GM21390 (cell line): ENCODE measurements around the gene RGP1.
A peak's percentile ranks its signal among the peaks of the same experiment; 100 is the strongest.

Experiments used
- ATAC-seq: cut with Tn5 transposase; IDR thresholded peaks from one replicate; pipeline ENCODE4 v1.9.1; 2021; ENCODE audit not compliant: unreplicated experiment

The RGP1 gene

DNA sequence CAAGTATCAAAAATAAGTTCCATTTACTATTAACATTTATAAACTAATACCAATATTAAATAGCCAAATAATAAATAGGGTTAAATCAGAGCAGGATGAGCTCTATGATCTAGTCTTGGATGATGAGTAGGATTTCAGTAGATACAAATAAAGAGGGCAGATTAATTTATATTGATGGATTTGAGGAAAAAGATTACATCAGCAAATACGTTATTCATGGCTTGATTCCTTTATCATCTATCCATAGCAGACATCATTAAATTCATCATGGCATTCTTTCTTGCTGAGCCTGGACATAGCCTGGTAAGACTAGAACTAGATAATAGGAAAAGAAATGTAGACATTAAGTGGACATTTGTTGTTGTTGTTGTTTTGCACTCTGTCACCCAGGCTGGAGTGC is 18.4 kb downstream of the RGP1 start:
- ATAC-seq: no peak

- no peak for ATAC-seq
Measured at GRCh38 chr9:35769763-35770162, 20.7 kb downstream of the RGP1 start.

GRCh38 chr9:35771075-35771433 is 22.0 kb downstream of the RGP1 start:
- no peak for ATAC-seq

- no peak for ATAC-seq
Measured at GRCh38 chr9:35771534-35771933, 22.4 kb downstream of the RGP1 start.

- no peak for ATAC-seq
Measured at GRCh38 chr9:35771943-35772342, 22.9 kb downstream of the RGP1 start.

DNA sequence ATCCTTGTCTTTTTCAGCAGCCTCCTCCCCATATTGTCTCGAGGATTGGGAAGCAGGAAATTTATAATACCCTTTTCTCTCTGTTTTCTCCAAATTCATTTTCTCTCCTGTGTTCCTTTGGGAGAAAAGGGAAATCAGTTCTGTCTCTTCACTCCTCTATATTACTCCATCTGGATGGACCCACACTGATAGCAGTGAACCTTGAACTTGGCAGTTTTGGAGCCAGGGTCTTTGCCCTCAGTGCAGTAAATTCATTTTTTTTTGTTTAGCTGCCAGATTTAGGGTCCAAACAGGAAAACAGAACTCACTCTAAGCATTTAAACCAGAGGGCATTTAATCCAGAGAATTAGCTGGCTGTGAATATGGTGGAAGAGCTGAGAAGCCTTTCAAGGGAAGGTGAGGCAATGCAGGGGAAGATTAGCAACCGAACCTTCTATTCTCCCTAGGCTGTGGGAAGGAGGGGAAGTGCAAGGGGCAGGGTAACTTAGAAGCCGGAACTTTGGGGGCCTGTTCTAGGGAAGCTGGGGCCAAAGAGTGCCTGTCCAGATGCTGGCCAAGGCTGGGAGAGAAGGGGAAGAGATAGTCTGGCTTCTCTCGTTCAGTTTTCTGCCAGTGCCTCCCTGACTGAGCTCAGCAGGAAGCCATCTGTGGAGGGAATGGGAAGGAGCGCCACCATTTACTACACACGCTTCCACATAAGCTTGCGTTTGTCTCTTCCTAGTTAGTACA is 26.0 kb downstream of the RGP1 start:
- ATAC-seq: no peak

DNA sequence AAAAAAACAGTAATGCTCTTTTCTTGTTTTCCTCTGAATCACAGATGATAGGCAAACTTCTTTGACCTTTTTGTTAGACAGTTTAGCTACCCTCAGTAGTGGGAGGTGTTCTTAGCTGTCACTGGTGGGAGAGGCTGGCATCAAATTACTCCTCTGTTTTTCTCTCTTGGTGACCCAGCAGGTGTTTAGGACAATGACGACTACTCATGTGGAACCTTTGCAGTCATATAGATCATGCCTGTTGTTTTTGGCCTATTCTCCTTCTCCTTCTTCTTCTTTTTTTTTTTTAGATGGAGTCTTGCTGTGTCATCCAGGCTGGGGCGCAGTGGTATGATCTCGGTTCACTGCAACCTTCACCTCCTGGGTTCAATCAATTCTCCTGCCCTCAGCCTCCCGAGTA is 26.9 kb downstream of the RGP1 start:
- no peak for ATAC-seq

- no peak for ATAC-seq
Measured at GRCh38 chr9:35778496-35778895, 29.4 kb downstream of the RGP1 start.

DNA sequence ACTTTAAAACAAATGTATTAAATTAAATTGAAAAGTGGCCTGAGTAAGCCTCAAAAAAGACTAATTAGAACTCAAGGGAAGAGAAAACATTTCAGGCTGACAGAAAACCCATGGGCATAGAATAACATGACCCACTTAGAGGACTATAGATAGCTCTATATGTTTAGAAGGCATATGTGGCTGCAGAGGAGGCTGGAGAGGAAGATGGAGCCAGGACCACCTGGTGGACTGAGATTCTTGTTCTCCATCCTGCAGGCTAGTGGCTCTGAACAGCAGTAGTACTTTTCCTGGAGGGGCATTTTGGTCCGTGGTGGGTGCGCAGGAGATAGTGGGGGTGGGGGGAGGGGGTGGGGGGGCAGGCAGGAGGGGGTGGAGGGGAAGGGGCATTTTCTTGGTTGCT is 32.0 kb downstream of the RGP1 start:
- no peak for ATAC-seq

DNA sequence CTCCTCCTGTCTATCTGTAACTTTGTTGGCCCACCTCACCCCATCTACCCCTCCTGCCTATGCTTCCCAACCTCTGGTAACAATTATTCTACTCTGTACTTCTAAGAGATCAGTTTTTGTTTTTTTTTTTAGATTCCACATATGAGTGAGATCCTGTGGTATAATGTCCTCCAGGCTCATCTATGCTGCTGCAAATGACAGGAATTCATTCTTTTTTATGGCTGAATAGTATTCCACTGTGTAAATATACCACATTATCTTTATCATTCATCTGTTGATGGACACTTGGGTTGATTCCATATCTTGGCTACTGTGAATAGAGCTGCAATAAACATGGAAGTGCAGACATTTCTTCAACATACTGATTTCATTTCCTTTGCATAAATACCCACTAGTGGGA is 34.3 kb downstream of the RGP1 start:
- no peak for ATAC-seq

DNA sequence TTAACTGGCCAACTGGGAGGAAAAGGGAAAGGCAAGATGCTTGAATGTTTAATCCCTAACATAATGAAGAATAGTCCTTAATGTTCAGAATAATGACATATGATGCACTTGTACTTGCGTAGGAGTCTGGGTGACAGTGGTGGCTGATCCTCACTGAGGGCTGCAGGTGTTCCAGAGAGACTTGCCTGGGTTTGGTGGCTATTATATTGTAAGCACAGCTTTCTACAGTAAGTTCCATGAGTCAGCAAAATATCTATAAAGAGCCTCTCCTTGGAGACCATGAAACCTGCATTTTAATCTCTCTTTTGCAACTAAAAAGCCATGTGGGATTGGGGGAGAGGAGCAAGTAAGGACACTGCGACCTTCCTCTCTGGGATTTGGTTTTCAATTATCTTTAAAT is 40.5 kb downstream of the RGP1 start:
- ATAC-seq: no peak

GRCh38 chr9:35790025-35790384 is 40.9 kb downstream of the RGP1 start:
- no peak for ATAC-seq

- peak; percentile 61 for ATAC-seq
Measured at GRCh38 chr9:35790385-35791296, 41.6 kb downstream of the RGP1 start.

- ATAC-seq: no peak
Measured at GRCh38 chr9:35791297-35791921, 42.3 kb downstream of the RGP1 start, which contains the start of gene NPR2. Gene NPR2, plus strand, starts transcription at chr9:35791591. Its CDS starts 818 bp downstream, at chr9:35792409.

GRCh38 chr9:35792024-35792813 is 43.1 kb downstream of the RGP1 start:
- ATAC-seq: no peak

DNA sequence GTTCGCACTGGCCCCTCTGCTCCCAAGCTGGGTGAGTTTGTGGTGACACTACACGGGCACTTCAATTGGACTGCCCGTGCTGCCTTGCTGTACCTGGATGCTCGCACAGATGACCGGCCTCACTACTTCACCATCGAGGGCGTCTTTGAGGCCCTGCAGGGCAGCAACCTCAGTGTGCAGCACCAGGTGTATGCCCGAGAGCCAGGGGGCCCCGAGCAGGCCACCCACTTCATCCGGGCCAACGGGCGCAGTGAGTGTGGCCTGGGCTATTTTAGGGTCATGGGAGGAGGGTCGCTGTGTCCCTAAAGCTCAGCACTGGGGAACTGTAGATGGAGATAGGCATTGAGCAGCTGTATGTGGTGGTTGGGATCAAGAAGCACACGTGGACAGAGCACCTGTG is 43.7 kb downstream of the RGP1 start:
- no peak for ATAC-seq

DNA sequence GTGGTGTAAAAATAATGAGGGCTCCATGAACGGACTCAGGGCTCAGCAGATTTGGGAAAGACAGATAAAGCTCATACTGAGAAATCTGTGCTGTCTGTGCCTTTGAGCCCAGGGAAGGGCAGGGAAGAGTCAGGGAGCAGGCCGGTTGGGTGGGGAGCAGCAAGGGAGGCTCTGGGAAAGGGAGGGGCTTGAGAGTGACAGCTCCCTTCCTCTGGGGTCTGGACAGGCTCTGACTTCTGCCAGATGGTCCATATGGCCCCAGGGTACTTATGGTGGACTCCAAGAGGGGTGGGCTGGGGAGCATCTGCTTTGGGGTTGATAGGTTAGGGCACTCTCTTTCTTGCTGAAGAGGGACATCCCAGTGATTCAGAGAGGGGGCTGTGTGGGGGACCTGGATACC is 44.4 kb downstream of the RGP1 start:
- no peak for ATAC-seq

DNA sequence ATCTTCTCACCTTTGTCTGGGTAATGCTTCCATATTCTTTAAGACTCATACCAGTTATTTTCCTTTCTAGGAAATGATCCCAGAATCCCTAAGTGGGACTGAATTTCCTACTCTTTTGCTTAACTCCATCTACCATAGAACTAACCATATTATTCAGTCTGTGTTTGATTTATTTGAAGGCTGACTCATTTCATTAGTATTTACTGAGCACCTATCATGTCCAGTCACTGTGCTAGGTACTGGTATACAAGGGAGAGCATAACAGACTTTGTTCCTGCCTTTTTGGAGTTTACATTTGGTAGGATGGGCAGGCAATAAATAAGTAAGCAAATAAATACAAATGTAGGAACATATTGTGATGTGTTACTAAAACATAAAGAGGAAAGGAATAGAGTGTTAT is 46.6 kb downstream of the RGP1 start:
- no peak for ATAC-seq

GRCh38 chr9:35797311-35798109 is 48.4 kb downstream of the RGP1 start:
- no peak for ATAC-seq

- no peak for ATAC-seq
Measured at GRCh38 chr9:35798658-35799374, 49.7 kb downstream of the RGP1 start.
